Liver (tissue), 3 donors: Measurements from ENCODE around the gene S100A16.

ENCODE experiments used
- ATF3 ChIP-seq: IDR thresholded peaks from 2 replicates; pipeline ENCODE4 v1.6.1; 2016; ENCODE audit warnings: antibody characterized with exemption
- CTCF ChIP-seq: fragments of 150-350 bp; IDR thresholded peaks from 2 replicates; pipeline ENCODE4 v1.5.1; 2017; ENCODE audit warnings: improper control_type of control experiment, low read depth, low read length; ENCODE audit not compliant: missing input control
- EGR1 ChIP-seq, 2 donors: IDR thresholded peaks; 2 replicates each; pipeline ENCODE4 v1.6.1; 2016 to 2018; ENCODE audit warnings: antibody characterized with exemption in 2 of 2, low read depth in 2 of 2
- FOXA1 ChIP-seq: IDR thresholded peaks from 2 replicates; pipeline ENCODE4 v1.6.1; 2016; ENCODE audit warnings: antibody characterized with exemption
- JUND ChIP-seq, 2 donors: IDR thresholded peaks; 2 replicates each; pipeline ENCODE4 v1.6.1; 2016; ENCODE audit warnings: antibody characterized with exemption in 2 of 2
- MAX ChIP-seq: IDR thresholded peaks from 2 replicates; pipeline ENCODE4 v1.6.1; 2016; ENCODE audit warnings: antibody characterized with exemption
- NR2F2 ChIP-seq: IDR thresholded peaks from 2 replicates; pipeline ENCODE4 v1.6.1; 2016; ENCODE audit warnings: antibody characterized with exemption
- RAD21 ChIP-seq, 2 donors: IDR thresholded peaks; 2 replicates each; pipeline ENCODE4 v1.6.1; 2016; ENCODE audit warnings: antibody characterized with exemption in 2 of 2, mild to moderate bottlenecking in 2 of 2
- REST ChIP-seq: IDR thresholded peaks from 2 replicates; pipeline ENCODE4 v1.6.1; 2016; ENCODE audit warnings: antibody characterized with exemption, mild to moderate bottlenecking
- SP1 ChIP-seq: IDR thresholded peaks from 2 replicates; pipeline ENCODE4 v1.6.1; 2018; ENCODE audit warnings: antibody characterized with exemption, mild to moderate bottlenecking
- TAF1 ChIP-seq: conservative IDR thresholded peaks from 2 replicates; pipeline ENCODE4 v1.6.1; 2016; ENCODE audit warnings: antibody characterized with exemption, mild to moderate bottlenecking
- YY1 ChIP-seq: IDR thresholded peaks from 2 replicates; pipeline ENCODE4 v1.6.1; 2016; ENCODE audit warnings: antibody characterized with exemption, mild to moderate bottlenecking
- ZBTB33 ChIP-seq: IDR thresholded peaks from 2 replicates; pipeline ENCODE4 v1.6.1; 2016; ENCODE audit warnings: antibody characterized with exemption
- donor health status: healthy.
- donor health status: healthy.

GRCh38 chr1:153624965-153625611, 12.2 kb upstream of the S100A16 start:
- no peak for TF ChIP-seq FOXA1
- TF ChIP-seq TAF1: no peak
- TF ChIP-seq CTCF: no peak
- no peak for TF ChIP-seq EGR1 (IDR thresholded peaks at IDR 0.05; ENCODE audit: low read depth in 2 of 2)
- no peak for TF ChIP-seq NR2F2
- no peak for TF ChIP-seq SP1
- no peak for TF ChIP-seq REST
- TF ChIP-seq YY1: no peak
- no peak for TF ChIP-seq RAD21 (IDR thresholded peaks at IDR 0.05)
- no peak for TF ChIP-seq ZBTB33
- TF ChIP-seq ATF3: no peak
- no peak for TF ChIP-seq MAX
- TF ChIP-seq JUND (IDR thresholded peaks at IDR 0.05): no peak
